HG03108 (cell line): ENCODE measurements around the gene NVL.
A peak's percentile ranks its signal among the peaks of the same experiment; 100 is the strongest.

Experiments used
- ATAC-seq: cut with Tn5 transposase; IDR thresholded peaks from one replicate; pipeline ENCODE4 v1.9.1; 2021; ENCODE audit warnings: moderate library complexity; ENCODE audit not compliant: unreplicated experiment

Gene NVL

GRCh38 chr1:224199679-224200078, 130.3 kb downstream of the NVL start:
- ATAC-seq: no peak

DNA sequence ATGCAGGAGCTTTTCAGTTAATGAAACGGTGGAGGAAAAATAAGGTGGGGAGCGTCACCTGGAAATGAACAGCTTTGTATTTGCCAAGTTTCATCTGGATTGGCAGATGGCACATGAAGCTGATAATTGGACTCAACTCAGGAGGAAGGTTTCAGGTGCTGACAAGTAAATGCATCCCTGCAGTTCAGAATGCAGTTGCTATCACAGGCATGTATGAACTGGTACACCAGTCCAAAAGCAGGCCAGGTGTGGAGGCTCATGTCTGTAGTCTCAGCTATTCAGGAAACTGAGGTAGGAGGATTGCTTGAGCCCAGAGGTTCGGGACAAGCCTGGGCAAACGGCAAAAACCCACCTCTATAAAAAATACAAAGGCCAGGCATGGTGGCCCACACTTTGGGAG, 131.4 kb downstream of the NVL start:
- no peak for ATAC-seq

DNA sequence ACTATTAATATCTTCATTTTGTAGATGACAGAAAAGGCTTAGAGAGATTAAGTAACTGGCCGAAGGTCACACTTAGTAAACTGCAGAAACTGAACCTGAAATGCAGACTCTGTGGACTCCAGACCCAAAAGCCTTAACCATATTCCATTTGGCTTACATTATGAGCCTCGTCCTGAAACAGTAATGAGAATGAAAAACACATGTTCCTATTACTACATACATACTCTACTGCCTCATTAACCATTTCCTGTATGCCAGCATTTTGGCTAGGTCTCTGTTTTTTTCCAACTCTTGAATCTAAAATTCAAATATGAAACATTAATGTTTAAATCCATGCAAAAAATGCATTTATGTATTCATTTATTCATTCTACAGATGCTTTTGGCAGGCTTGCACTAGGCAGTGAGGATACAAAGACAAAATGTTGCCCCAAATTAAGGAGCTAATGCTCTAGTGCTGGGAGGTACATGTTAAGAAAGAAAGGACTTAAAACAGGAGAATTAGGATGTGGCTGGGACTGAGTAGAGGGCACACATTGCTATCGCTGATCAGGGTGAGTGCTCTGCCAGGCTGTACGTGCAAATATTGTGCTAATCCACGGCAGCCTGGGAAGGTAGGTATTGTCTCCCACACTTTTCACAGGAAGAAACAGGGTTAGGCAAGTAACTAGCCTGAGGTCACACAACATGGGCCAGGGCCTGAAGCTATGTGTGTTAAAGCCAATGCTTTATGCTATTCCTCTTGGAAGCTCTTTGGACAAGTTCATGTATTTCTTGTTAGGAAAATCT, 133.0 kb downstream of the NVL start:
- no peak for ATAC-seq

DNA sequence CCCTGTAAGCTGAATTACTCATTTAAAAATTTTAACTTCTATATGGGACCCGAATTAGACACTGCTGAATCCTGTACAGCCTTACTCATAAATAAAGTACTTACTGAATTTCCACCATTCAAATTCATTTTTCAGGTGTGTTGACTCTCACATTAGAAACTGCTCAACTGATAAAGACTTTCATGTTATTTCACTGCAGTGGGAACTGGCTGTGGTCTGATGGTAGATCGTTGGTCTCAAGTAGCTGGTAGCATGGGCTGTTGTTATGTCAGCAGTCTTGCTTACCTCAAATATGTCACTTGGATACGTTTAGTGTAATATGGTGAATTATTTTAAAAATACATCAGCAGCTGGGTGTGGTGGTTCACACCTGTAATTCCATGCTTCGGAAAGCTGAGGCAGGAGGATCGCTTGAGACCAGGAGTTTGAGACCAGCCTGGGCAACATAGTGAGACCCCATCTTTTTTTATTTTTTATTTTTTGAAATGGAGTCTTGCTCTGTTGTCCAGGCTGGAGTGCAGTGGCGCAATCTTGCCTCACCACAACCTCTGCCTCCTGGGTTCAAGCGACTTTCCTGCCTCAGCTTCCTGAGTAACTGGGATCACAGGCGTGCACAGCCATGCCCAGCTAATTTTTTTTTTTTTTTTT, 136.5 kb downstream of the NVL start:
- no peak for ATAC-seq

- peak; percentile 56 for ATAC-seq
These were observed 137.7 kb downstream of the NVL start for GRCh38 chr1:224192082-224192788.

GRCh38 chr1:224189561-224189960, 140.4 kb downstream of the NVL start:
- no peak for ATAC-seq

GRCh38 chr1:224188286-224188685, 141.7 kb downstream of the NVL start:
- no peak for ATAC-seq

GRCh38 chr1:224185208-224185607, 144.8 kb downstream of the NVL start:
- ATAC-seq: no peak

DNA sequence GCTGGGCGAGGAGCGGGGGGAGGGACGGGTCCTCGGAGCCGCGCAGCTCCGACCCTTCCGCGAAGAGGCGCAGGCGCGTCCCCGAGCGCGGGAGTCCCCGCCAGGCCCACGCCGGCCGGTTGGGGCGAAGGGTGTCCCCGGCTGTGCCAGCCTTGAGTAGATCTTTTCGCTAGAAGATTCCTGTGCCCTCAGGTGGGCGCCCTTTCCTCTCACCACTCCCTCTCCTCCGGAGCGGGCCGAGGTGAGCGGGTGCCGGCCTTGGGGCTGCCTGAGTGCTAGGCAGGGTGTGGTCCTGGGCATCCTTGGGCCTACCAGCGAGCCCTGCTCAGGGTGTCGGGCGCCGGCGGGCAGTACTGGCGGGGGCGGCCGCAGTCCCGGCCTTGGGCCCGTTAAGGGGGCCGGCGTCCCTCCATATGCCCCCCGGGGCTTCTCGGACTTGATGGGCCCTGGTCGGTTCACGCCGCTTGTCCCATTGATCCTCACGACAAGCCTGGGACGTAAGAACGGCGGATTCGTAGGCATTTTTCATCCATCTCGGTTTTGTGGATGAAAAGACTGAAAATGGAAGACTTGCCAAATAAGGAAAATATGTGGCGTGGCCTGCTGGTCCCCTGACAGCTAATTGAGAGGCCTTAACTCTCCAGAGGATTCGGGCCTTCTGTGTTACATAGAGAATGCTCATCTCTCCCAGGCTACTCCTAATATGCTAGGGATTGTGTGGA, 146.2 kb downstream of the NVL start:
- ATAC-seq: peak; percentile 39

GRCh38 chr1:224182866-224183590, 146.9 kb downstream of the NVL start, which contains the start of gene DEGS1:
Gene DEGS1, plus strand, starts transcription at chr1:224183240. Its CDS starts 97 bp downstream, at chr1:224183337.
- ATAC-seq: peak; percentile 57

- peak; percentile 42 for ATAC-seq
These were observed 147.7 kb downstream of the NVL start for GRCh38 chr1:224182057-224182865.

GRCh38 chr1:224181453-224181810, 148.5 kb downstream of the NVL start:
- ATAC-seq: no peak

GRCh38 chr1:224180783-224181452, 149.1 kb downstream of the NVL start:
- ATAC-seq: no peak

- no peak for ATAC-seq
These were observed 151.1 kb downstream of the NVL start for GRCh38 chr1:224178894-224179293.

DNA sequence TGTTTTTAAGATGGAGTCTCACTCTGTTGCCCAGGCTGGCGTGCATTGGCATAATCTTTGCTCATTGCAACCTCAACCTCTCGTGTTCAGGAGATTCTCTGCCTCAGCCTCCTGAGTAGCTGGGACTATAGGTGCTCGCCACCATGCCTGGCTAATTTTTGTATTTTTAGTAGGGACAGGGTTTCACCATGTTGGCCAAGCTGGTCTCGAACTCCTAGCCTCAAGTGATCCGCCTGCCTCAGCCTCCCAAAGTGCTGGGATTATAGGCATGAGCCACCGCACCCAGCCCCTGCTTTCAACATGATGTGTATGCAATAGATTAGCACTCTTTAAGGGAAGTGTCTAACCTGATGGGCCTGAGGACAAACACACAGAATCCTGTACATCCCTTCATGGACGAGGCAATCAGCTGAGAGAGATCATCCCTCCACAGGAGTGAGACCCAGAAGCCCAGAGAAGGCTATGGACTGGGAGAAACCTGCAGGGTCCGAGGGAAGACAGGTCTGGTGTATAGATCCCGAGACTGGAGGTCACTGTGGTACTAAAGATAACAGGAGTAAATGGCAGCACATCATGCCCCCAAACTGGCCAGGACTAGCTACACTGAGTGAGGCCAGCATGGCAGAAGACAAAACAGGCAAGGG, 152.5 kb downstream of the NVL start:
- ATAC-seq: no peak
